T-cell (primary cell): ENCODE measurements around the gene C7. TPM values are rescaled to one million over a fixed set of nuclear protein-coding genes. Genes with fewer than 3 reads are reported as not detected.
"Not testable (repeated sequence)": the region's sequence is repeated elsewhere in the genome, so short reads cannot be mapped to it uniquely, and the experiment has no call there.

Source experiments
- ATAC-seq, 4 experiments: fragments of 200-7000 bp in 3 of 4; fragments of 150-1000 bp in 1 of 4; cut with Tn5 transposase; replicated peaks in 1 of 4; 1 replicate in 3 of 4; 2 replicates in 1 of 4; pipeline ENCODE4 v1.10.0; 2021; ENCODE audit warnings: moderate library complexity in 3 of 4, mild to moderate bottlenecking in 2 of 4, moderate number of reproducible peaks in 1 of 4
- CTCF ChIA-PET, 2 donors: fragments of 300-600 bp; sonication (Branson Sonifier 250); formaldehyde crosslinking; loops; one replicate each; lab custom pipeline; 2022; ENCODE audit warnings: antibody characterized with exemption in 2 of 2; lab: Charles Lee
- POLR2A ChIA-PET, 2 donors: fragments of 300-600 bp; sonication (Branson Sonifier 250); formaldehyde crosslinking; loops; one replicate each; lab custom pipeline; 2022; ENCODE audit warnings: antibody characterized with exemption in 2 of 2; lab: Charles Lee
- DNase-seq, 35 experiments: peaks; one replicate each; pipeline versions ENCODE4 v3.0.0 to v3.0.0-alpha.2; 2013 to 2023
- H3K27ac ChIP-seq: one replicate; pipeline ENCODE4 v1.5.1; 2013; ENCODE audit warnings: low read length
- H3K27me3 ChIP-seq, 2 experiments: replicated peaks in 1 of 2; 1 replicate in 1 of 2; 2 replicates in 1 of 2; pipeline versions ENCODE4 v1.6.1 to v1.7.0; 2013; ENCODE audit warnings: low read length in 1 of 2, mixed read lengths in 1 of 2; ENCODE audit not compliant: control insufficient read depth in 2 of 2, insufficient read depth in 2 of 2; ENCODE audit errors: extremely low read depth in 1 of 2
- H3K36me3 ChIP-seq, 2 donors: 1 replicate in 1 of 2; 2 replicates in 1 of 2; pipeline versions ENCODE4 v1.6.1 to v1.7.0; 2013; ENCODE audit warnings: low read length in 1 of 2; ENCODE audit not compliant: control insufficient read depth in 2 of 2, insufficient read depth in 1 of 2; ENCODE audit errors: extremely low read depth in 1 of 2
- H3K4me1 ChIP-seq, 2 experiments: 1 replicate in 1 of 2; 2 replicates in 1 of 2; pipeline versions ENCODE4 v1.6.1 to v1.7.0; 2013; ENCODE audit warnings: low read length in 2 of 2, mixed read lengths in 1 of 2; ENCODE audit not compliant: insufficient read depth in 2 of 2, control insufficient read depth in 1 of 2; ENCODE audit errors: extremely low read depth in 1 of 2
- H3K4me3 ChIP-seq, 2 donors: 1 replicate in 1 of 2; 2 replicates in 1 of 2; pipeline versions ENCODE4 v1.5.1 to v1.7.0; 2013; ENCODE audit warnings: mild to moderate bottlenecking in 2 of 2, low read length in 1 of 2, moderate library complexity in 1 of 2; ENCODE audit not compliant: control insufficient read depth in 1 of 2; ENCODE audit errors: extremely low read depth in 1 of 2
- H3K9me3 ChIP-seq: 2 replicates; pipeline ENCODE4 v1.7.0; 2013
- H3K27ac Mint-ChIP-seq, 2 donors: one replicate each; pipeline ENCODE4 v1.8.0; 2020 to 2021; ENCODE audit warnings: mild to moderate bottlenecking in 2 of 2, mixed read lengths in 2 of 2
- H3K27me3 Mint-ChIP-seq, 2 donors: one replicate each; pipeline ENCODE4 v1.8.0; 2021 to 2022; ENCODE audit warnings: mixed read lengths in 2 of 2
- H3K36me3 Mint-ChIP-seq: one replicate; pipeline ENCODE4 v1.8.0; 2021; ENCODE audit warnings: mixed read lengths
- H3K4me1 Mint-ChIP-seq, 3 donors: one replicate each; pipeline ENCODE4 v1.8.0; 2020 to 2022; ENCODE audit warnings: mixed read lengths in 3 of 3, mild to moderate bottlenecking in 1 of 3
- H3K4me3 Mint-ChIP-seq, 3 donors: one replicate each; pipeline ENCODE4 v1.8.0; 2020 to 2022; ENCODE audit warnings: mild to moderate bottlenecking in 3 of 3, mixed read lengths in 3 of 3, moderate library complexity in 3 of 3
- H3K9me3 Mint-ChIP-seq, 3 donors: one replicate each; pipeline ENCODE4 v1.8.0; 2020 to 2022; ENCODE audit warnings: mixed read lengths in 3 of 3
- WGBS: methylation state at CpG from one replicate; pipeline ENCODE4 v1.1.5; 2013; ENCODE audit warnings: missing lambda C conversion rate; ENCODE audit not compliant: insufficient coverage; 5-methylcytosine and 5-hydroxymethylcytosine counted together
- total RNA-seq, 35 experiments: library from RNA in 6 of 35; stranded (reverse) in 6 of 35; fragments of 120-200 nt in 1 of 35; gene quantifications; one replicate each; pipeline versions ENCODE4 v1.2.1 to v1.2.4 and lab custom pipeline; 2013 to 2026

The C7 gene
- total RNA-seq, 5 donors from 2014 or later (not counting 1 experiment from before 2014, with no cell fraction given), result 1.4 to 3.4 (median 2.9) TPM; not detected in 2

- not testable (repeated sequence) for H3K36me3 ChIP-seq, DNase-seq, H3K36me3 Mint-ChIP-seq, H3K27me3 ChIP-seq, H3K9me3 ChIP-seq, H3K4me1 Mint-ChIP-seq, ATAC-seq, H3K27ac Mint-ChIP-seq, H3K27ac ChIP-seq, H3K4me3 ChIP-seq, H3K4me1 ChIP-seq, H3K4me3 Mint-ChIP-seq, H3K9me3 Mint-ChIP-seq
- POLR2A ChIA-PET, result interaction anchor here in 1 of 2 donors (0.6 kb wide), 1 partner anchor 125 kb away, joined by 3 read pairs; no protein-coding TSS in a partner anchor
- peaks cover 8 to 15% of the 10 kb centered on the region in 2 donors for H3K27me3 Mint-ChIP-seq
- CTCF ChIA-PET, result interaction anchor here (0.7 kb wide), 2 partner anchors 35 to 42 kb away, joined by 5 to 7 read pairs; no protein-coding TSS in a partner anchor
- 100% methylated on average over 6 of the region's 10 CpGs for WGBS
These were observed 13.6 kb upstream of the C7 start for GRCh38 chr5:40895440-40896425.

DNA sequence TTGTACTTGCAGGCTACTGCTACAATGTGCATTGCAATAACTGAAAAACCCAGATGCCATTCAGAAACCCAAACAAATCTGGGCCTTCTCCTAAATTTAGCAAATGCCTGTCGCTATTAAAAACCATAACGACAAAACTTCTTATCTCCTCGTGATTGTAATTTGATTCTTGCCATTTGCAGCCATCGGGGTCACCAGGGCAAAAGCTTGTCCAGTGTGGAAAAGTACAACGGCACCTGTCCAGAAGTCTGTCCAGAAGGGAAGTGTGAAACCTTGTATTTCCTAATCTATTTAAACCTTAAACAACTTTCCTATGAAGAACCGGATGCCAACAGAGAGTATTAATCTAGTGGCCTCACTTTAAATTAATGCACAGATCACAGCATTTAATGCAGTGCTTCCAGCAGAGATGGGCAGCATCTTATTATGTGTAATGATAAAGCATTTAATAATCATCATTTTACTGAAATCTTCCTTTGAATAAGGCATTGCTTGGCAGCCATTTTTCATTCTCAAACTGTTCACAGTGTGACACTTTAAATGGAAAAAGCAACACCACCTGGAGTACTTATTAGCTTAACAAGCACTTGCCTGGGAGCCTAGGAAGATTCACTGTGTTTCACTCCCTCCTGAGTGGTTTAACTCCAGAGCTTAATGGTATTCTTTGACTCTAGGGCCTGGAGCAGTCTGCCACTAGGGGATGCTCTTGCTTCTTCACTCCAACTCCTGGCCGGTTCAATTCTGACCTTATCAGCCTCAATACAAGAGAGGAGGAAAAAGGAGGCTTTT, 4.9 kb upstream of the C7 start:
- H3K27ac ChIP-seq, result no peak overlapping the region
- no peaks in the 10 kb centered on the region for H3K36me3 ChIP-seq
- H3K27me3 ChIP-seq, result no peaks in the 10 kb centered on the region
- ATAC-seq (peak in 1 of 4 experiments; percentile 37), DNase-seq (peak in 4 of 35 experiments; percentile 1 to 37 (median 2))
- no peaks in the 10 kb centered on the region for H3K4me1 Mint-ChIP-seq
- H3K27ac Mint-ChIP-seq, result no peak overlapping the region
- no peaks in the 10 kb centered on the region for H3K36me3 Mint-ChIP-seq
- ChIA-PET POLR2A (no interaction called here), CTCF (interaction anchor here in 1 of 2 donors (0.6 to 1.2 kb wide), 5 partner anchors 10 to 1139 kb away, joined by 3 to 4 read pairs (median 3); no protein-coding TSS in a partner anchor)
- H3K27me3 Mint-ChIP-seq, result peaks cover 7 to 14% of the 10 kb centered on the region in 2 donors
- H3K4me1 ChIP-seq, result no peaks in the 10 kb centered on the region
- 89% methylated on average over 5 of the region's 7 CpGs for WGBS
- H3K9me3 Mint-ChIP-seq, result no peaks in the 10 kb centered on the region
- H3K9me3 ChIP-seq, result no peaks in the 10 kb centered on the region
- no peak overlapping the region for H3K4me3 Mint-ChIP-seq
- no peak overlapping the region for H3K4me3 ChIP-seq

DNA sequence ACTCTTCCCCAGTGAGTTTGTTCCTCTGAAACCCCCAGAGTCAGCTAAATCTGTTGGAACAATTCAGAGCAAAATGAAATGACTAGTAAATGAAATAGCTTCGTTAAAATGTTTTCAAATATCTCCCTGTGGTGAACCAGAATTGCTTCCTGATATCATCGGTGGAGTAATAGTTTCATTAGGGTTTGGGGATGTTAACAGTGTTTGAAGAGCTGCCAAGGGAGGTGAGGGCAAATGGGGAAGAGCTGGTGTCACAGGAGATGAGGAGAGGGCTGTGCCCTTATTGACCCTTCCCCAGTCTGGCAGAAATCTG, 4.3 kb upstream of the C7 start:
- no peak overlapping the region for H3K4me3 ChIP-seq
- no peaks in the 10 kb centered on the region for H3K27me3 ChIP-seq
- no peak for ATAC-seq
- H3K36me3 ChIP-seq, result no peaks in the 10 kb centered on the region
- Mint-ChIP-seq H3K4me1 (no peaks in the 10 kb centered on the region), H3K27me3 (peaks cover 11 to 19% of the 10 kb centered on the region in 2 donors), H3K4me3 (no peak overlapping the region), H3K9me3 (no peaks in the 10 kb centered on the region), H3K27ac (no peak overlapping the region), H3K36me3 (no peaks in the 10 kb centered on the region)
- H3K27ac ChIP-seq, result no peak overlapping the region
- ChIA-PET CTCF (interaction anchor here in 1 of 2 donors (0.6 to 1.2 kb wide), 4 partner anchors 10 to 938 kb away, joined by 3 to 4 read pairs (median 4); no protein-coding TSS in a partner anchor), POLR2A (no interaction called here)
- no peaks in the 10 kb centered on the region for H3K9me3 ChIP-seq
- no peak for DNase-seq
- H3K4me1 ChIP-seq, result no peaks in the 10 kb centered on the region
- WGBS, result 71% methylated on average over 1 of the region's 2 CpGs

GRCh38 chr5:40906351-40906751, 2.9 kb upstream of the C7 start:
- Histone ChIP-seq H3K27ac (no peak overlapping the region), H3K9me3 (no peaks in the 10 kb centered on the region), H3K36me3 (no peaks in the 10 kb centered on the region), H3K4me3 (no peak overlapping the region), H3K27me3 (no peaks in the 10 kb centered on the region), H3K4me1 (no peaks in the 10 kb centered on the region)
- no peak overlapping the region for H3K27ac Mint-ChIP-seq
- WGBS, result 50% methylated on average over 1 of the region's 1 CpG
- H3K27me3 Mint-ChIP-seq, result peaks cover 15 to 24% of the 10 kb centered on the region in 2 donors
- H3K9me3 Mint-ChIP-seq, result no peaks in the 10 kb centered on the region
- ATAC-seq (no peak), DNase-seq (no peak)
- H3K36me3 Mint-ChIP-seq, result no peaks in the 10 kb centered on the region
- no peaks in the 10 kb centered on the region for H3K4me1 Mint-ChIP-seq
- no peak overlapping the region for H3K4me3 Mint-ChIP-seq
- POLR2A ChIA-PET, result no interaction called here
- CTCF ChIA-PET, result no interaction called here

GRCh38 chr5:40909723-40910122, 426 bp downstream of the C7 start:
- Histone ChIP-seq H3K36me3 (no peaks in the 10 kb centered on the region), H3K9me3 (no peaks in the 10 kb centered on the region), H3K4me3 (no peak overlapping the region), H3K27me3 (peaks cover 0 to 4% of the 10 kb centered on the region in 2 experiments), H3K4me1 (no peaks in the 10 kb centered on the region), H3K27ac (no peak overlapping the region)
- ChIA-PET POLR2A (no interaction called here), CTCF (interaction anchor here in 1 of 2 donors (0.6 kb wide), 1 partner anchor 31 kb away, joined by 4 read pairs; no protein-coding TSS in a partner anchor)
- no CpG with 5 or more reads among the region's 2 CpGs for WGBS
- H3K4me3 Mint-ChIP-seq, result no peak overlapping the region
- H3K27me3 Mint-ChIP-seq, result peaks cover 31 to 38% of the 10 kb centered on the region in 2 donors
- DNase-seq (no peak), ATAC-seq (no peak)
- H3K9me3 Mint-ChIP-seq, result no peaks in the 10 kb centered on the region
- no peaks in the 10 kb centered on the region for H3K36me3 Mint-ChIP-seq
- H3K4me1 Mint-ChIP-seq, result no peaks in the 10 kb centered on the region
- no peak overlapping the region for H3K27ac Mint-ChIP-seq

- CTCF ChIA-PET, result no interaction called here
These were observed 2.0 kb downstream of the C7 start for GRCh38 chr5:40911266-40911665.

More at GRCh38 chr5:40911266-40911665, 2.0 kb downstream of the C7 start:
- H3K27ac ChIP-seq, result no peak overlapping the region
- Mint-ChIP-seq H3K27me3 (peaks cover 37 to 47% of the 10 kb centered on the region in 2 donors), H3K27ac (no peak overlapping the region), H3K4me3 (no peak overlapping the region), H3K36me3 (no peaks in the 10 kb centered on the region), H3K9me3 (no peaks in the 10 kb centered on the region), H3K4me1 (no peaks in the 10 kb centered on the region)
- no peaks in the 10 kb centered on the region for H3K4me1 ChIP-seq
- H3K9me3 ChIP-seq, result no peaks in the 10 kb centered on the region
- H3K4me3 ChIP-seq, result no peak overlapping the region
- POLR2A ChIA-PET, result no interaction called here
- DNase-seq, result no peak
- ATAC-seq, result no peak
- WGBS, result 67% methylated on average over 2 of the region's 4 CpGs
- H3K27me3 ChIP-seq, result peaks cover 0 to 5% of the 10 kb centered on the region in 2 experiments
- H3K36me3 ChIP-seq, result no peaks in the 10 kb centered on the region
